GM18517 (cell line): ENCODE data around the gene USP36.

Experiments used
- ATAC-seq: cut with Tn5 transposase; IDR thresholded peaks from one replicate; pipeline ENCODE4 v1.9.1; 2021; ENCODE audit warnings: mild to moderate bottlenecking, moderate library complexity; ENCODE audit not compliant: unreplicated experiment

USP36 gene

GRCh38 chr17:78818152-78818846, 22.3 kb downstream of the USP36 start:
- no peak for ATAC-seq

- no peak for ATAC-seq
Measured at GRCh38 chr17:78817123-78817522, 23.5 kb downstream of the USP36 start.

- ATAC-seq, result no peak
Measured at GRCh38 chr17:78815696-78816095, 24.9 kb downstream of the USP36 start.

GRCh38 chr17:78812855-78813254, 27.8 kb downstream of the USP36 start:
- no peak for ATAC-seq

- ATAC-seq, result no peak
Measured at GRCh38 chr17:78808163-78808562, 32.5 kb downstream of the USP36 start.

- no peak for ATAC-seq
Measured at GRCh38 chr17:78806451-78806850, 34.2 kb downstream of the USP36 start.

- no peak for ATAC-seq
Measured at GRCh38 chr17:78805301-78805700, 35.3 kb downstream of the USP36 start.

GRCh38 chr17:78804777-78805176, 35.8 kb downstream of the USP36 start:
- no peak for ATAC-seq

GRCh38 chr17:78803186-78803845, 37.3 kb downstream of the USP36 start:
- no peak for ATAC-seq

GRCh38 chr17:78802459-78802858, 38.2 kb downstream of the USP36 start:
- ATAC-seq, result no peak

GRCh38 chr17:78802008-78802407, 38.6 kb downstream of the USP36 start:
- ATAC-seq, result no peak

- ATAC-seq, result no peak
Measured at GRCh38 chr17:78800132-78800931, 40.3 kb downstream of the USP36 start.

- ATAC-seq, result no peak
Measured at GRCh38 chr17:78798695-78799559, 41.7 kb downstream of the USP36 start.

- ATAC-seq, result no peak
Measured at GRCh38 chr17:78797691-78798585, 42.7 kb downstream of the USP36 start.

- ATAC-seq, result no peak
Measured at GRCh38 chr17:78797213-78797612, 43.4 kb downstream of the USP36 start.

GRCh38 chr17:78796517-78796900, 44.1 kb downstream of the USP36 start:
- no peak for ATAC-seq

GRCh38 chr17:78795861-78796516, 44.6 kb downstream of the USP36 start:
- no peak for ATAC-seq

GRCh38 chr17:78794864-78795640, 45.6 kb downstream of the USP36 start:
- no peak for ATAC-seq

GRCh38 chr17:78794399-78794798, 46.2 kb downstream of the USP36 start:
- no peak for ATAC-seq
